ENCODE data around the gene POLD1.

GRCh38 chr19:50435221-50435620 lies 51.1 kb downstream of the POLD1 start:
- TF ChIP-seq CTCF (IDR thresholded peaks at IDR 0.05) (no peak), POLR2A (IDR thresholded peaks at IDR 0.05) (no peak)
